Measurements from ENCODE around the gene ATG7.
"Not testable (repeated sequence)": the region's sequence is repeated elsewhere in the genome, so short reads cannot be mapped to it uniquely, and the experiment has no call there.

Gene ATG7

GRCh38 chr3:11434563-11435096 lies 162.4 kb downstream of the ATG7 start:
- DNase-seq (ENCODE audit: low spot score), result no peak

GRCh38 chr3:11435440-11436165 lies 163.4 kb downstream of the ATG7 start:
- no peak for DNase-seq (ENCODE audit: low spot score)

- no peak for DNase-seq (ENCODE audit: low spot score)
Measured at GRCh38 chr3:11436775-11437174, 164.6 kb downstream of the ATG7 start.

- no peak for DNase-seq (ENCODE audit: low spot score)
Measured at GRCh38 chr3:11437506-11437905, 165.3 kb downstream of the ATG7 start.

- DNase-seq (ENCODE audit: low spot score), result no peak
Measured at GRCh38 chr3:11438646-11439045, 166.4 kb downstream of the ATG7 start.

GRCh38 chr3:11441346-11441745 lies 169.1 kb downstream of the ATG7 start:
- DNase-seq (ENCODE audit: low spot score), result not testable (repeated sequence)

GRCh38 chr3:11444404-11444803 lies 172.2 kb downstream of the ATG7 start:
- DNase-seq (ENCODE audit: low spot score), result no peak

GRCh38 chr3:11445193-11445592 lies 173.0 kb downstream of the ATG7 start:
- not testable (repeated sequence) for DNase-seq (ENCODE audit: low spot score)

GRCh38 chr3:11445883-11446282 lies 173.7 kb downstream of the ATG7 start:
- DNase-seq (ENCODE audit: low spot score), result no peak

GRCh38 chr3:11447584-11448200 lies 175.5 kb downstream of the ATG7 start:
- no peak for DNase-seq (ENCODE audit: low spot score)

GRCh38 chr3:11450015-11450414 lies 177.8 kb downstream of the ATG7 start:
- DNase-seq (ENCODE audit: low spot score), result no peak

- DNase-seq (ENCODE audit: low spot score), result no peak
Measured at GRCh38 chr3:11452312-11452711, 180.1 kb downstream of the ATG7 start.

GRCh38 chr3:11452885-11453847 lies 181.0 kb downstream of the ATG7 start:
- no peak for DNase-seq (ENCODE audit: low spot score)

- no peak for DNase-seq (ENCODE audit: low spot score)
Measured at GRCh38 chr3:11455956-11456355, 183.8 kb downstream of the ATG7 start.

GRCh38 chr3:11457135-11457534 lies 184.9 kb downstream of the ATG7 start:
- no peak for DNase-seq (ENCODE audit: low spot score)

- DNase-seq (ENCODE audit: low spot score), result no peak
Measured at GRCh38 chr3:11459186-11459824, 187.1 kb downstream of the ATG7 start.

- DNase-seq (ENCODE audit: low spot score), result no peak
Measured at GRCh38 chr3:11461226-11461625, 189.0 kb downstream of the ATG7 start.

- DNase-seq (ENCODE audit: low spot score), result not testable (repeated sequence)
Measured at GRCh38 chr3:11462673-11463072, 190.5 kb downstream of the ATG7 start.

- no peak for DNase-seq (ENCODE audit: low spot score)
Measured at GRCh38 chr3:11463591-11463990, 191.4 kb downstream of the ATG7 start.

GRCh38 chr3:11464356-11464755 lies 192.2 kb downstream of the ATG7 start:
- no peak for DNase-seq (ENCODE audit: low spot score)

GRCh38 chr3:11465744-11466616 lies 193.8 kb downstream of the ATG7 start:
- DNase-seq (ENCODE audit: low spot score), result no peak

Data from HuH-7.5 (cell line).